Activated naive CD4-positive, alpha-beta T cell (primary cell): ENCODE data around the gene TRMT6.

ENCODE experiments used
- DNase-seq, 4 experiments: peaks; one replicate each; lab custom pipeline; 2025; lab: John Stamatoyannopoulos, UW

TRMT6 gene

GRCh38 chr20:5949943-5950270, 426 bp downstream of the TRMT6 start:
- DNase-seq: no peak

GRCh38 chr20:5947276-5947675, 3.1 kb downstream of the TRMT6 start:
- DNase-seq: no peak

- no peak for DNase-seq
Observed at GRCh38 chr20:5945963-5946362, 4.4 kb downstream of the TRMT6 start.

GRCh38 chr20:5938456-5939029, 11.8 kb downstream of the TRMT6 start:
- DNase-seq: no peak

GRCh38 chr20:5936238-5936637, 14.1 kb downstream of the TRMT6 start:
- DNase-seq: no peak

GRCh38 chr20:5935384-5935783, 14.9 kb downstream of the TRMT6 start:
- no peak for DNase-seq

- DNase-seq: no peak
Observed at GRCh38 chr20:5933802-5934436, 16.4 kb downstream of the TRMT6 start.

GRCh38 chr20:5932796-5933195, 17.5 kb downstream of the TRMT6 start:
- no peak for DNase-seq

GRCh38 chr20:5931411-5931810, 18.9 kb downstream of the TRMT6 start:
- no peak for DNase-seq

GRCh38 chr20:5928836-5929715, 21.3 kb downstream of the TRMT6 start:
- no peak for DNase-seq

GRCh38 chr20:5927749-5928462, 22.4 kb downstream of the TRMT6 start:
- no peak for DNase-seq

GRCh38 chr20:5925551-5925950, 24.8 kb downstream of the TRMT6 start:
- DNase-seq: no peak

GRCh38 chr20:5923493-5923892, 26.8 kb downstream of the TRMT6 start:
- no peak for DNase-seq

GRCh38 chr20:5920581-5920980, 29.8 kb downstream of the TRMT6 start:
- no peak for DNase-seq

- no peak for DNase-seq
Observed at GRCh38 chr20:5919626-5920544, 30.4 kb downstream of the TRMT6 start.

GRCh38 chr20:5918856-5919625, 31.3 kb downstream of the TRMT6 start:
- DNase-seq: no peak

- no peak for DNase-seq
Observed at GRCh38 chr20:5914859-5915258, 35.5 kb downstream of the TRMT6 start.

GRCh38 chr20:5913166-5913565, 37.2 kb downstream of the TRMT6 start:
- DNase-seq: no peak

- DNase-seq: no peak
Observed at GRCh38 chr20:5910186-5910585, 40.1 kb downstream of the TRMT6 start.

GRCh38 chr20:5908981-5909380, 41.4 kb downstream of the TRMT6 start:
- DNase-seq: no peak

GRCh38 chr20:5900908-5901307, 49.4 kb downstream of the TRMT6 start:
- DNase-seq: no peak
